ENCODE results near the gene ATP2A2.
"Not testable (repeated sequence)": the region's sequence is repeated elsewhere in the genome, so short reads cannot be mapped to it uniquely, and the experiment has no call there.

Gene ATP2A2

DNA sequence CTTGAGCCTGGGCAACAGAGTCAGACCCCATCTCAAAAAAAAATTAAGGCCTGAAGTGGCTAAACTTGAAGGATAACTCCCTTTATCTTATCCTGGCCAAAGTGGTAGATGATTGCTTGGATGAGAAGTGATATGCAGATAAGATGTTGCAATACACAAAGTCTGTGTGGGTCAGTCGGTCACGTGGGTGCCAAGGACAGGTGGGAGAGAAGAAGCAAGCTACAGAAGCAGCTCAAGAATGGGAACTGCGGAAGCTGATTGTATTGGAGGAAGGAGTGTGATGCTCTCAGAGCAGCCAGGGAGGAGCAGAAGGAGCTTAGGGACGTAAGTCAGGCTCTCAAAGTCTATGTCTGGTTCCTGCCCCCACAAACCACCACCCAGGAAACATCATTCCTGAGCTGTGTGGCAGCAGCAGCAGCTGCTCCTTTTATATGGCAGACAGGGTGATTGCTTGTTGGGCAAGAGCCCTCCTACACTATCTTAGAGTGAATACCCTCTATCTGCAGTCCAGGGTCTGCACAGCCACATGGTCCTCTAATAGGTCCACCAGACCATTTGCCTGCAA is 54.5 kb downstream of the ATP2A2 start:
- TF ChIP-seq CTCF (IDR thresholded peaks at IDR 0.05; ENCODE audit: extremely low read depth, missing control alignments): no peak
- no peak for DNase-seq (ENCODE audit: low spot score)

DNA sequence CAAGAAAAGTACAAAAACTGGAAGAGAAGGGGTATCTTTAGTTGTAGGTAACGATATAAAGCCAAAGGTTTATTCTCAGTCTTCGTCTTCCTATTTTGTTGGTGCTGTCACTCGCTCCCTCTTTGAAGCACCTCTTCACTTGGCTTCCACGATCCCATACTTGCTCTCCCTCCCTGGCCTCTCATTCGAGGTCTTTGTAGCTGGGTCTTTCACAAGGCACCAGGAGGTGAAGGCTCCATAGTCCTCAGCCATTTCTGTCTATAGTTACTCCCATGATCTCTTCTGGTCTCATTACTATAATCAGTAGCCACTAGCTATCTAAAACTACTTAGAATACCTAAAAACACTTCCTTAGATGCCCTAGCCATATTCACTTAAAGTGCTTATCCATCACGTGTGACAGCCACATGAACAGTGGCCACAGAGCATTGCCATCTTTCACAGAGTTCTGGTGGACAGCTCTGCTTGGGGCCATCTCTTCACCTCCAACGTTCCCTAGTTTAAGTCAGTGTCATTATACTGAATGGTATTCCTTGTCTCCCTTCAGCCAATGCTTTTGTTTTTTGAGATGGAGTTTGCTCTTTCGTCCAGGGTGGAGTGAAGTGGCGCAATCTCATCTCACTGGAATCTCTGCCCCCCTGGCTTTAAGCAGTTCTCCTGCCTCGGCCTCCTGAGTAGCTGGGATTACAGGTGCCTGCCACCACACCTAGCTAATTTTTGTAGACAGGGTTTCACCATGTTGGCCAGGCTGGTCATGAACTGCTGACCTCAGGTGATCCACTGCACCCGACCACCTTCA is 57.1 kb downstream of the ATP2A2 start:
- TF ChIP-seq CTCF (IDR thresholded peaks at IDR 0.05; ENCODE audit: extremely low read depth, missing control alignments): no peak

DNA sequence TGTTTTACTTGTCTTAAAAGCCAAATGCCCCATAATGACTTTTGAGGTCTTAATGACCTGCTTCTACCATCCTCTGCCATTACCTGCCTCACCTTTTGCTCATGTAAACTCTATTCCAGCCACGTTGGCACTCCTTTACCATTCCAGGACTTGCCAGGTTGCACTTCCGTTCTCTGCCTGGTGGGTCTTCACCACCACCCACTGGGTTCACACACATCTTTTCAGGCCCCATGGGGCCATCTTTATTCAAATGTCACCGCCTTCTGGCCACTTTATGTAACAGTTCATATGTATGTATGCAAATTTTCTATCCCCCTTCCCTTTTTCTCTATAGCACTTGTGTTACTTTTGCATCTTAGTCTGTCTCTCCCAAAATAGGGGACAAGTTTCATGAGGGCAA is 57.7 kb downstream of the ATP2A2 start:
- TF ChIP-seq CTCF (IDR thresholded peaks at IDR 0.05; ENCODE audit: extremely low read depth, missing control alignments): no peak
- peak; percentile 25 for DNase-seq (ENCODE audit: low spot score)

More for the DNA sequence above, 57.1 kb downstream of the ATP2A2 start:
- DNase-seq (ENCODE audit: low spot score): no peak

- DNase-seq (ENCODE audit: low spot score): no peak
- TF ChIP-seq CTCF (IDR thresholded peaks at IDR 0.05; ENCODE audit: extremely low read depth, missing control alignments): no peak
Observed at GRCh38 chr12:110339184-110339952, 58.3 kb downstream of the ATP2A2 start.

DNA sequence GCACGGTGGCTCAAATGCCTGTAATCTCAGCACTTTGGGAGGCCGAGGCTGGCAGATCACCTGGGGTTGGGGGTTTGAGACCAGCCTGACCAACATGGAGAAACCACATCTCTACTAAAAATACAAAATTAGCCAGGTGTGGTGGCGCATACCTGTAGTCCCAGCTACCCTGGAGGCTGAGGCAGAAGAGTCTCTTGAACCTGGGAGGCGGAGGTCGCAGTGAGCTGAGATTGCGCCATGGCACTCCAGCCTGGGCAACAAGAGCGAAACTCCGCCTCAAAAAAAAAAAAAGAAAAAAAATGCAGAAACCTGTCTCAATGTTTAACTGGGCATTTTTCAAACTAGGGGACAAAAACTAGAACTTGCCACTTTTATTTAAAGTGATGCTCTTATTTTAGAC is 59.2 kb downstream of the ATP2A2 start:
- not testable (repeated sequence) for DNase-seq (ENCODE audit: low spot score)

DNA sequence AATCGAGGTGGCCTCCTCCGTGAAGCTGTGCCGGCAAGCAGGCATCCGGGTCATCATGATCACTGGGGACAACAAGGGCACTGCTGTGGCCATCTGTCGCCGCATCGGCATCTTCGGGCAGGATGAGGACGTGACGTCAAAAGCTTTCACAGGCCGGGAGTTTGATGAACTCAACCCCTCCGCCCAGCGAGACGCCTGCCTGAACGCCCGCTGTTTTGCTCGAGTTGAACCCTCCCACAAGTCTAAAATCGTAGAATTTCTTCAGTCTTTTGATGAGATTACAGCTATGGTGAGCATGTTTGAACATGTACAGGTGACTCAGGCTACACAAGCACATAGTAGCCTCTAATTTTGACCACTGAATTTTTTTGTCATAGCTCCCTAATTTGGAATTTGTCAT is 59.7 kb downstream of the ATP2A2 start:
- TF ChIP-seq CTCF (IDR thresholded peaks at IDR 0.05; ENCODE audit: extremely low read depth, missing control alignments): no peak
- DNase-seq (ENCODE audit: low spot score): no peak

- no peak for TF ChIP-seq CTCF (IDR thresholded peaks at IDR 0.05; ENCODE audit: extremely low read depth, missing control alignments)
Observed at GRCh38 chr12:110342157-110342556, 61.1 kb downstream of the ATP2A2 start.

More at GRCh38 chr12:110342157-110342556, 61.1 kb downstream of the ATP2A2 start:
- DNase-seq (ENCODE audit: low spot score): no peak
